SK-N-MC (cell line): ENCODE results near the gene ZDHHC20.

Experiments used
- FOXP2 ChIP-seq: optimal IDR thresholded peaks from 2 replicates; pipeline ENCODE3; 2011; ENCODE audit warnings: mild to moderate bottlenecking, moderate library complexity; ENCODE audit not compliant: insufficient read depth; ENCODE audit errors: extremely low read length, control extremely low read depth
- POLR2AphosphoS5 ChIP-seq: IDR thresholded peaks from 2 replicates; pipeline ENCODE4 v1.6.1; 2012; ENCODE audit warnings: mild to moderate bottlenecking, low read depth, low read length, borderline replicate concordance

DNA sequence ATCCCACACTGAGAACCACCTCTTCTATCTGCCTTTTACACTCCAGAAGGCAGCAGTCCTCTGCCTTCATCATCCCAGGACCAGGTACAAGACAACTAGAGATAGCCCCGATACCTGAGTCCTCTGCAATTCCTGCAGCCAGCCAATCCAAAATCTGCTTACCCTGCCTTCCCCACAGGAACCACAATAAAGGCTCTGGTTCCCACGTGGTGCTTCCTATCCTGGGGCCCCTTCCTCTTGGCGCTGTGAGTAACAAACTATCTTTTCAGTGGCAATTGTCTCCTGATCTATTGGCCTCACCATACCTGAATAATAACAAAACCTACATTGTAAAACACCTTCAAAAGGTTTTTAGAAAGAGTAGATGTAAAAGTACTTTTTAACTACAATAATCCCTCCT, 63.1 kb downstream of the ZDHHC20 start:
- TF ChIP-seq POLR2AphosphoS5 (no peak), FOXP2 (no peak)
